Caco-2 (cell line): ENCODE data around the gene MYG1. TPM values are rescaled to one million over a fixed set of nuclear protein-coding genes. Genes with fewer than 3 reads are reported as not detected.

Experiments
- BruUV-seq: library from RNA; stranded (reverse); fragments of 400-500 nt; replicated peaks from 2 replicates; lab custom pipeline; 2021; lab: Mats Ljungman, UMichigan
- CTCF ChIA-PET: fragments of 300-600 bp; sonication (Branson Sonifier 250); formaldehyde crosslinking; loops from one replicate; lab custom pipeline; 2022; ENCODE audit warnings: antibody characterized with exemption; lab: Charles Lee
- POLR2A ChIA-PET: fragments of 300-600 bp; sonication (Branson Sonifier 250); formaldehyde crosslinking; loops from one replicate; lab custom pipeline; 2022; ENCODE audit warnings: antibody characterized with exemption; lab: Charles Lee
- DNase-seq, 2 experiments: peaks; one replicate each; pipeline versions ENCODE4 v3.0.0 to v3.0.0-alpha.2; 2020 to 2022
- H3K27me3 ChIP-seq: replicated peaks from 2 replicates; pipeline ENCODE4 v1.6.0; 2011; ENCODE audit warnings: low read length; ENCODE audit not compliant: control insufficient read depth, insufficient read depth
- H3K36me3 ChIP-seq: 2 replicates; pipeline ENCODE4 v1.5.1; 2011; ENCODE audit warnings: low read length; ENCODE audit not compliant: control insufficient read depth, insufficient read depth
- H3K4me1 ChIP-seq: fragments of 250-450 bp; sonication (Bioruptor Pico); 2 replicates; pipeline ENCODE4 v1.5.1; 2020; ENCODE audit warnings: mild to moderate bottlenecking
- H3K4me3 ChIP-seq: 2 replicates; pipeline ENCODE4 v1.5.1; 2011; ENCODE audit warnings: low read depth, mild to moderate bottlenecking, control low read depth, low read length
- H3K9me3 ChIP-seq: fragments of 250-450 bp; sonication (Bioruptor Pico); 2 replicates; pipeline ENCODE4 v1.5.1; 2020; ENCODE audit warnings: mild to moderate bottlenecking, moderate library complexity
- H3K27ac Mint-ChIP-seq: one replicate; pipeline ENCODE4 v1.8.0; 2022; ENCODE audit warnings: mixed read lengths; ENCODE audit not compliant: unreplicated experiment
- H3K27me3 Mint-ChIP-seq: one replicate; pipeline ENCODE4 v1.8.0; 2022; ENCODE audit warnings: mixed read lengths; ENCODE audit not compliant: insufficient read depth, unreplicated experiment
- H3K36me3 Mint-ChIP-seq: one replicate; pipeline ENCODE4 v1.8.0; 2022; ENCODE audit warnings: mild to moderate bottlenecking, mixed read lengths; ENCODE audit not compliant: insufficient read depth, unreplicated experiment
- H3K4me1 Mint-ChIP-seq: one replicate; pipeline ENCODE4 v1.8.0; 2022; ENCODE audit warnings: low read depth, mixed read lengths; ENCODE audit not compliant: unreplicated experiment
- H3K4me3 Mint-ChIP-seq: one replicate; pipeline ENCODE4 v1.8.0; 2022; ENCODE audit warnings: mild to moderate bottlenecking, moderate library complexity, mixed read lengths; ENCODE audit not compliant: unreplicated experiment
- H3K9me3 Mint-ChIP-seq: one replicate; pipeline ENCODE4 v1.8.0; 2022; ENCODE audit warnings: mixed read lengths; ENCODE audit not compliant: unreplicated experiment
- CTCF ChIP-seq, 2 experiments: fragments of 200-600 bp in 1 of 2; IDR thresholded peaks; 1 replicate in 1 of 2; 2 replicates in 1 of 2; pipeline versions ENCODE4 v1.5.1 to v1.8.0; 2011 to 2022; ENCODE audit warnings: antibody characterized with exemption in 1 of 2, control low read depth in 1 of 2, inconsistent platforms in 1 of 2, low read depth in 1 of 2, low read length in 1 of 2, mild to moderate bottlenecking in 1 of 2, moderate library complexity in 1 of 2; ENCODE audit not compliant: insufficient read depth in 1 of 2, severe bottlenecking in 1 of 2, unreplicated experiment in 1 of 2
- intact Hi-C: fragments of 100-400 bp; cut with micrococcal nuclease; formaldehyde crosslinking; loops from one replicate; pipeline ENCODE4 v1.10.0; 2022; ENCODE audit not compliant: unreplicated experiment
- total RNA-seq: library from RNA; stranded (reverse); gene quantifications from 2 replicates; pipeline ENCODE4 v1.2.3, GENCODE V29; 2022

MYG1 gene
- total RNA-seq, 1 experiment from 2014 or later: 59.8 TPM

GRCh38 chr12:53286448-53286847 is 13.0 kb upstream of the MYG1 start:
- Mint-ChIP-seq H3K36me3 (peaks cover 30% of the 10 kb centered on the region), H3K4me3 (no peak overlapping the region), H3K9me3 (no peaks in the 10 kb centered on the region), H3K27me3 (no peaks in the 10 kb centered on the region), H3K27ac (no peak overlapping the region), H3K4me1 (no peaks in the 10 kb centered on the region)
- intact Hi-C loops: loop anchor here (2.0 kb wide), 1 partner anchor 66 kb away; no protein-coding TSS in a partner anchor
- no TSS peak for BruUV-seq
- ChIA-PET CTCF (interaction anchor here (0.9 to 4.8 kb wide), 3 partner anchors 35 to 73 kb away, joined by 3 to 41 read pairs (median 6); partner anchors contain the start of gene AAAS), POLR2A (no interaction called here)
- Histone ChIP-seq H3K4me1 (no peaks in the 10 kb centered on the region), H3K27me3 (no peaks in the 10 kb centered on the region), H3K4me3 (no peak overlapping the region), H3K36me3 (peaks cover 2% of the 10 kb centered on the region; the same call in 1 of the 2 replicates), H3K9me3 (no peaks in the 10 kb centered on the region)
- no peak for TF ChIP-seq CTCF (IDR thresholded peaks at IDR 0.05; ENCODE audit: insufficient read depth in 1 of 2, low read depth in 1 of 2, low read length in 1 of 2, severe bottlenecking in 1 of 2, unreplicated experiment in 1 of 2)
- no peak for DNase-seq

GRCh38 chr12:53287741-53288216 is 11.7 kb upstream of the MYG1 start:
- intact Hi-C loops: loop anchor here (1.0 to 2.0 kb wide), 3 partner anchors 67 to 221 kb away; no protein-coding TSS in a partner anchor
- ChIA-PET POLR2A (no interaction called here), CTCF (interaction anchor here (0.5 to 4.8 kb wide), 4 partner anchors 33 to 75 kb away, joined by 3 to 41 read pairs (median 4); partner anchors contain the start of gene AAAS)
- H3K27me3 ChIP-seq: no peaks in the 10 kb centered on the region
- H3K36me3 Mint-ChIP-seq: peaks cover 20% of the 10 kb centered on the region
- peaks cover 2% of the 10 kb centered on the region; the same call in 1 of the 2 replicates for H3K36me3 ChIP-seq
- H3K4me3 ChIP-seq: no peak overlapping the region
- BruUV-seq: no TSS peak
- no peaks in the 10 kb centered on the region for H3K9me3 ChIP-seq
- no peak overlapping the region for H3K4me3 Mint-ChIP-seq
- DNase-seq: peak; percentile 65 to 76
- H3K9me3 Mint-ChIP-seq: no peaks in the 10 kb centered on the region
- H3K27ac Mint-ChIP-seq: no peak overlapping the region
- no peaks in the 10 kb centered on the region for H3K4me1 ChIP-seq
- no peaks in the 10 kb centered on the region for H3K27me3 Mint-ChIP-seq
- no peaks in the 10 kb centered on the region for H3K4me1 Mint-ChIP-seq
- peak; percentile 72 to 76 for TF ChIP-seq CTCF (IDR thresholded peaks at IDR 0.05; ENCODE audit: insufficient read depth in 1 of 2, low read depth in 1 of 2, low read length in 1 of 2, severe bottlenecking in 1 of 2, unreplicated experiment in 1 of 2)

DNA sequence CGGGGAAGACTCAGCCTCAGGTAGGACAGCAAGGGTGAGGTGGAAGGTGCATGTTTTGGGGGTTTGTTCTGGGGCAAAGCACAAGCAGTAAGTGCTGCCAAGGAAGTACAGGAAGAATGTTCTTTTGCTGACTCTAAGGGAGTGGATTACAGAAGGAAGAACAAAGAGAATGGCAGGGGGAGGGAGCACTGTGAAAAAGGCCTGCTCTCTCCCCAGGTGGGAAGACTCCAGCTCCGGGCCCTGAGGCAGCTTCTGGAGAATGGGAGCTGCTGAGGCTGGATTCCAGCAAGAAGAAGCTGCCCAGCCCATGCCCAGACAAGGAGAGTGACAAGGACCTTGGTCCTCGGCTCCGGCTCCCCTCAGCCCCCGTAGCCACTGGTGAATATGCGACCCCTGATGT is 11.2 kb upstream of the MYG1 start:
- no TSS peak for BruUV-seq
- Mint-ChIP-seq H3K27ac (no peak overlapping the region), H3K36me3 (peaks cover 20% of the 10 kb centered on the region), H3K4me1 (no peaks in the 10 kb centered on the region), H3K9me3 (no peaks in the 10 kb centered on the region), H3K4me3 (no peak overlapping the region), H3K27me3 (no peaks in the 10 kb centered on the region)
- Histone ChIP-seq H3K4me3 (no peak overlapping the region), H3K27me3 (no peaks in the 10 kb centered on the region), H3K4me1 (no peaks in the 10 kb centered on the region), H3K9me3 (no peaks in the 10 kb centered on the region), H3K36me3 (peaks cover 2% of the 10 kb centered on the region; the same call in 1 of the 2 replicates)
- intact Hi-C loops: no loop called here
- ChIA-PET CTCF (interaction anchor here (0.5 to 4.8 kb wide), 6 partner anchors 33 to 108 kb away, joined by 3 to 41 read pairs (median 4); partner anchors contain the start of genes AAAS, CSAD and ZNF740), POLR2A (no interaction called here)
- no peak for TF ChIP-seq CTCF (IDR thresholded peaks at IDR 0.05; ENCODE audit: insufficient read depth in 1 of 2, low read depth in 1 of 2, low read length in 1 of 2, severe bottlenecking in 1 of 2, unreplicated experiment in 1 of 2)
- no peak for DNase-seq
